ENCODE results near the gene LY6G5B.

DNA sequence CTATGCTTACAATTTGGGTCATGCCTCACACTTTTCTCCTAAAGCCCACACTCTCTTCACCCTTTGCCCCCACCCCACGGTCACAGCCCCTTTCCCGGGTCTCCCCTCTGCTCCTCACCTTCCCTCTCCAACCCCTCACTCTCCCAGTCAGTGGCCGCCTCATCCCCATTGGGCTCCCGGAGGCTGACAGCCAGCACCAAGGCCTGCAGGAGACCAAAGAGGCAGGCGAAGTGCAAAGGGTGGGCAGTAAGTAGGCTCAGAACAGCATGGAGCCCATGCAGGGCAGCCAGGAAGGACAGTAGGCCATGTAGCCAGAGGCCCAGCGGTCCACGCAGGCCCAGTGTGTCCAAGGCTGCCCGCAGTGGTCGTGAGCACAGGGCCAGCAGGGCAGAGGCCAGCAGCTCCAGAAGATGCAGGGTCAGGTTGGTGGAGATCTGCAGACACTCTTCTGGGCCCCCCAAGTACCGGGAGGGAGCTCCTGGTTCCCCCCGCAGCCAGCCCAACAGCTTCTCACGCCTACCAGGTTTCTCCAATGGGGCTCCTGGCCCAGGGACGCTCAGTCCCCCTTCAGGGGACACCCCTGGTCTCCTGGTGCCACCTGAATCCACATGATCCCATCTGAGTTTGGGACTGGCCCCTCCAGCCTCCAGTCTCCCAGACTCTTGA, 10.7 kb upstream of the LY6G5B start:
- no peak for TF ChIP-seq POLR2A (IDR thresholded peaks at IDR 0.05; ENCODE audit: low read depth, low read length)
- TF ChIP-seq POLR2AphosphoS5 (IDR thresholded peaks at IDR 0.05; ENCODE audit: low read depth, low read length) = no peak
- no peak for TF ChIP-seq TAF1 (IDR thresholded peaks at IDR 0.05; ENCODE audit: low read depth, low read length)
- TF ChIP-seq POU2F2 (IDR thresholded peaks at IDR 0.05; ENCODE audit: low read depth, low read length) = no peak
- TF ChIP-seq PAX5 (IDR thresholded peaks at IDR 0.05; ENCODE audit: insufficient read depth, low read length, severe bottlenecking) = no peak
